HG03066 (cell line): ENCODE measurements around the gene SYT7.

Source experiments
- ATAC-seq: cut with Tn5 transposase; IDR thresholded peaks from one replicate; pipeline ENCODE4 v1.9.1; 2021; ENCODE audit warnings: low read depth; ENCODE audit not compliant: unreplicated experiment

The SYT7 gene

GRCh38 chr11:61609000-61609979 lies 28.4 kb upstream of the SYT7 start:
- ATAC-seq, result no peak

DNA sequence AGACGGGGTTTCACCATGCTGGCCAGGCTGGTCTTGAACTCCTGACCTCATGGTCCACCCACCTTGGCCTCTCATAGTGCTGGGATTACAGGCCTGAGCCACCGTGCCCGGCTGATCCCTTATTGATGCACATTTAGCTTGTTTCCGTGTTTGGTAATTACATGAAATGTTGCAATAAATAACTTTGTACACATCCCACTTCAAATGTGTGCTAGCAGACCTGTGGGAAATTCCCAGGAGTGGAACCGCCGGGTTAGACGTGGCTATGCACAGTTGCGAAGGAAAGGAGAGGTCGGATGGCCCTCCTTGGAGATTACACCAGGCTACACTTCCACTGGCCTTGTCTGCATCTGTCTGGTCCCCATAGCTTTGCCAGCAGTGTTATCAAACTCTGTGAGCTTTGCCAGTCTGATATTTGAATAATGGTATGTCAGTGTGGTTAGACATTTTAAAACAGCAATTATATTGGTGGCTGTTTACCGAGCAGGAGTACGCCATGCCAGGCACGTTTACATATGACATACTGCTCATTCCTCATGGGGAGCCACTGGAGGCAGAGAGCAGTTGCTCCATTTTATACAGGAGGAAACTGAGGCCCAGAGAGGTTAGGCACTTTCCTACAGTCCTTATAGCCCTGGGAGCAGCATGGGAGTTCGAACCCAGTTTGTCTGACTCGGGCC lies 27.2 kb upstream of the SYT7 start:
- ATAC-seq, result no peak

GRCh38 chr11:61607426-61607825 lies 26.6 kb upstream of the SYT7 start:
- no peak for ATAC-seq

GRCh38 chr11:61603667-61604066 lies 22.8 kb upstream of the SYT7 start:
- ATAC-seq, result no peak

- ATAC-seq, result no peak
Observed at GRCh38 chr11:61602775-61603569, 22.1 kb upstream of the SYT7 start.

DNA sequence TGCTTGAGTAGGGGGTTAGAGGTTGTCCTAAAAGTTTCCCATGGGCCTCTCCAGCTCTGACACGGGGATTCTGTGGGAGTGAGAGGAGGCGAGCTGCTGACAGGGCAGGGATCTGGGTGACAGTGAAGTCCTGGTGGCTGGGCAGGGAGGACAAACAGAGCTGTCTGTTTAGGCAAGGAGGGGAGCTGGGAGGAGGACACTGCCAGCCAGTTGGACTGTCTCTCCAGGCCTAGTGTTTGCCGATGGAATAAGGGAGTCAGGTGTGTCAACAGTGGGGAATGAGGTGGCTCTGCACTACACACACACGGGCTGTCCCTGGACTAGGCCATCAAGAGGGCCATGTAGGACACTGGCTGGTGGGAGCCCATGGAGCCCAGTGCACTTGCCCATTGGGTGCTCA lies 20.6 kb upstream of the SYT7 start:
- no peak for ATAC-seq

DNA sequence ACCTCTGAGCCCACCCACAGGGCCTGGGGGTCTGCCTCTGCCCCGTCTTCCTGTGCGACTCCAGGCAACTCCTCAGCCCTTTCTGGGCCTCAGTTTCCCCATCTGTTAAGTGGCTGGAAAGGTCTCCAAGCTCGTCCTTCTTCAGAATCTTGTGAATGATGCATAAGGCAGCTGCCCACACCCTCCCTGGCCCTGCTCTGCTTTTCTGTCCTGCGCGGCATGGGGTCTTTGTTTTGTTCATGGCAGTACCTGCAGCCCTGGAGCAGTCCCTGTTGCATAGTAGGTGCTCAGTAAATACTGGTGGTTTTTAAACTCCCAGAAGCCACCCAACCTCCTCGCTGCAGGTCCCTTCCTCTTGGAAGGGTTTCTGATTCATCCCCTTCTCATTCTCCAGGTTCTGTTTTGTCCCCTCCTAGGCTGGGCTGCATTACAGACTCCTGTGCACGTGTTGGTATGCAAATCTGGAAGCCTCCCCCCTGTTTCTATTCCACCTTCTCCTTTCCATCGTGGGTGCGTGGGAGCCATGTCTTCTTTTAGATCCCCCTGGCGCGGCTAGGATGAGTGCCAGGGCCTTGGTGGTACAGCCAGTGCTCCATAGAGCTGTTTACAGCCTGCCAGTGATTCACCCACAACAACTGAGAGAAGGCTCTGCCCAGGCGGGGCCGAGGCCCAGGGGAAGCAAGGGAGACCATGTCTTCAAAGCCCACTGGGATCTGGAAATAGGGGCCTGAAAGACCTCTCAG lies 19.3 kb upstream of the SYT7 start:
- no peak for ATAC-seq

- no peak for ATAC-seq
Observed at GRCh38 chr11:61598886-61599868, 18.3 kb upstream of the SYT7 start.

GRCh38 chr11:61598374-61598773 lies 17.5 kb upstream of the SYT7 start:
- ATAC-seq, result no peak

GRCh38 chr11:61596990-61597389 lies 16.1 kb upstream of the SYT7 start:
- ATAC-seq, result no peak

DNA sequence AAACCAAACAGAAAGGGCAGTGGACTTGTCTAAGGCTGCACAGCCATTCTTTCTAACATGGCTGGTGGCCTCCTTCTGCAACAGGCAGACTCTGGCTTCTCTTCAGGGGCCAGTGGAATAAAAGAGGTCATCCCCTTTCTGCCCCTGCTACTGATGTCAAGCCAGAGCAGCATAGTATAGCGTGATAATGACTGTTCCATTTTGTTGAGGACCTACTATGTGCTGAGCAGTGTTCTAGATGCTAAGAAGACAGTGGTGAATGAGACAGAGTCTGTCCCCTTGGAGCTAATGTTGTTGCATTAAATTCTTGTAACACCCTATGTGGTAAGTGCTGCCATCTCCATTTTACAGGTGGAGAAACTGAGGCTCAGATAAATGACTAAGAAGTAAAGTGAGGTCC lies 15.7 kb upstream of the SYT7 start:
- no peak for ATAC-seq

- no peak for ATAC-seq
Observed at GRCh38 chr11:61594907-61595257, 14.0 kb upstream of the SYT7 start.

GRCh38 chr11:61593151-61593550 lies 12.3 kb upstream of the SYT7 start:
- ATAC-seq, result no peak

DNA sequence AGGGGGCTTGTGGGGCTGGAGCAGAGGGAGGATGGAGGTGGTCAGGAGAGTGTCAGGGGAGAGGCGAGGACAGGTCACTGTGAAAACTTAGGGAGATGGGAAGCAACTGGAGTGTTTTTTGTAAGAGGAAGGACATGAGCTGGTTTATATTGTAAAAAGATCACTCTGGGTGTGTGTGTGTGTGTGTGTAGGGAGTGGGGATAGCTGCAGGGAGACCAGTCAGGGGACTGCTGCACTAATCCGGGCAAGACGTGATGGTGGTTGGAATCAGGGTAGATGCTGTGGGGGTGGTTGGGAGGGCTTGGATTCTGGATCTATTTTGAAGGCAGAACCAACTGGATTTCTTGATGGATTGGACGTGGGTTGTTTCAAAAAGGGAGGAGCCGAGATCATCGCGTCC lies 11.3 kb upstream of the SYT7 start:
- no peak for ATAC-seq

GRCh38 chr11:61589961-61590360 lies 9.1 kb upstream of the SYT7 start:
- no peak for ATAC-seq

GRCh38 chr11:61588728-61589191 lies 7.9 kb upstream of the SYT7 start:
- ATAC-seq, result no peak

GRCh38 chr11:61587951-61588727 lies 7.3 kb upstream of the SYT7 start:
- ATAC-seq, result no peak

- no peak for ATAC-seq
Observed at GRCh38 chr11:61587541-61587941, 6.7 kb upstream of the SYT7 start.
